HepG2 (cell line): ENCODE measurements around the gene NFE2L2. TPM values are rescaled to one million over a fixed set of nuclear protein-coding genes. Genes with fewer than 3 reads are reported as not detected.

ENCODE experiments used
- ATF4 ChIP-seq, 2 experiments: fragments of 450-650 bp in 1 of 2; sonication (generic) in 1 of 2; formaldehyde crosslinking; IDR thresholded peaks; 2 replicates each; pipeline versions ENCODE4 v1.5.0 to v1.8.0; 2020 to 2022; ENCODE audit warnings: mild to moderate bottlenecking in 1 of 2, missing genetic modification reagents in 1 of 2
- CHCHD3 ChIP-seq: sonication (generic); formaldehyde crosslinking; IDR thresholded peaks from 2 replicates; pipeline ENCODE4 v1.8.0; 2022; ENCODE audit warnings: mild to moderate bottlenecking, missing genetic modification reagents, moderate library complexity
- CTCF ChIP-seq: sonication (generic); formaldehyde crosslinking; IDR thresholded peaks from 2 replicates; pipeline ENCODE4 v1.5.0; 2020; ENCODE audit warnings: mild to moderate bottlenecking, missing genetic modification reagents, moderate library complexity
- FOXM1 ChIP-seq: sonication (generic); formaldehyde crosslinking; IDR thresholded peaks from 2 replicates; pipeline ENCODE4 v1.5.0; 2020; ENCODE audit warnings: missing genetic modification reagents
- KIAA2018 ChIP-seq: sonication (generic); formaldehyde crosslinking; IDR thresholded peaks from 2 replicates; pipeline ENCODE4 v1.5.0; 2020; ENCODE audit warnings: mild to moderate bottlenecking, missing genetic modification reagents, borderline replicate concordance
- PRPF4 ChIP-seq: fragments of 200-400 bp; formaldehyde crosslinking; IDR thresholded peaks from 2 replicates; pipeline ENCODE4 v1.6.1; 2016; ENCODE audit warnings: low read length, low read depth; ENCODE audit not compliant: poor library complexity, severe bottlenecking
- SPEN ChIP-seq: sonication (generic); formaldehyde crosslinking; IDR thresholded peaks from 2 replicates; pipeline ENCODE4 v1.5.1; 2020; ENCODE audit warnings: low read depth, mild to moderate bottlenecking, missing genetic modification reagents
- SYNCRIP ChIP-seq: fragments of 200-400 bp; formaldehyde crosslinking; IDR thresholded peaks from 2 replicates; pipeline ENCODE4 v1.6.1; 2018; ENCODE audit warnings: mild to moderate bottlenecking, low read depth, low read length; ENCODE audit not compliant: insufficient read depth
- ZBTB26 ChIP-seq: IDR thresholded peaks from 2 replicates; pipeline ENCODE4 v1.6.1; 2016; ENCODE audit warnings: missing compliant biosample characterization, missing genetic modification reagents, borderline replicate concordance
- ZHX1 ChIP-seq: sonication (generic); formaldehyde crosslinking; IDR thresholded peaks from 2 replicates; pipeline ENCODE4 v1.8.1; 2022; ENCODE audit warnings: low read depth, mild to moderate bottlenecking, missing genetic modification reagents
- ZNF136 ChIP-seq: sonication (generic); formaldehyde crosslinking; IDR thresholded peaks from 2 replicates; pipeline ENCODE4 v1.8.1; 2022; ENCODE audit warnings: low read depth, mild to moderate bottlenecking, moderate library complexity, missing genetic modification reagents
- ZNF326 ChIP-seq: sonication (generic); formaldehyde crosslinking; IDR thresholded peaks from 2 replicates; pipeline ENCODE4 v1.4.0; 2020; ENCODE audit warnings: missing genetic modification reagents, borderline replicate concordance
- ZNF768 ChIP-seq: sonication (generic); formaldehyde crosslinking; IDR thresholded peaks from 2 replicates; pipeline ENCODE4 v1.4.0; 2020; ENCODE audit warnings: missing genetic modification reagents
- polyA plus RNA-seq, 8 experiments: library from polyadenylated mRNA; depleted of rRNA in 3 of 8; stranded (reverse) in 7 of 8; unstranded in 1 of 8; fragments of >200 nt; fragmentation: Illumina TruSeq in 4 of 8; extraction: Trizol in 4 of 8; gene quantifications; 2 replicates each; pipeline versions ENCODE4 v1.2.1 to v1.2.3, GENCODE V29; 2011 to 2016; ENCODE audit warnings: low read depth in 4 of 8, missing spikeins in 1 of 8, mixed read lengths in 1 of 8; ENCODE audit not compliant: insufficient read depth in 1 of 8
- total RNA-seq, 5 experiments: library from RNA; depleted of rRNA; stranded (reverse); fragments of >200 nt; fragmentation: Illumina TruSeq; extraction: Trizol; gene quantifications; 2 replicates each; pipeline ENCODE4 v1.2.3, GENCODE V29; 2016; ENCODE audit warnings: low read depth in 1 of 5

Gene NFE2L2
- total and polyA plus RNA-seq, 2 of the 13 experiments (the other 11 are each of a cell fraction or from before 2014, with no cell fraction given) = 84.6 to 215 TPM

GRCh38 chr2:177244244-177244771 lies 20.2 kb downstream of the NFE2L2 start (continued):
- TF ChIP-seq PRPF4 (no peak), ZBTB26 (CRISPR knock-in tag) (no peak), FOXM1 (CRISPR knock-in tag) (no peak), ZNF768 (CRISPR knock-in tag) (no peak), SYNCRIP (no peak), SPEN (CRISPR knock-in tag) (no peak), ZNF326 (CRISPR knock-in tag) (no peak), CTCF (no peak), ZNF136 (CRISPR knock-in tag) (no peak), CHCHD3 (CRISPR knock-in tag) (no peak), KIAA2018 (CRISPR knock-in tag) (no peak), ZHX1 (CRISPR knock-in tag) (no peak), ATF4 (CRISPR knock-in tag; IDR thresholded peaks at IDR 0.05) (no peak)
